ENCODE results near the gene IQCM. TPM values are rescaled to one million over a fixed set of nuclear protein-coding genes. Genes with fewer than 3 reads are reported as not detected.

IQCM gene
- total RNA-seq, 6 experiments from 2014 or later, result 0.10 TPM; not detected in 5

DNA sequence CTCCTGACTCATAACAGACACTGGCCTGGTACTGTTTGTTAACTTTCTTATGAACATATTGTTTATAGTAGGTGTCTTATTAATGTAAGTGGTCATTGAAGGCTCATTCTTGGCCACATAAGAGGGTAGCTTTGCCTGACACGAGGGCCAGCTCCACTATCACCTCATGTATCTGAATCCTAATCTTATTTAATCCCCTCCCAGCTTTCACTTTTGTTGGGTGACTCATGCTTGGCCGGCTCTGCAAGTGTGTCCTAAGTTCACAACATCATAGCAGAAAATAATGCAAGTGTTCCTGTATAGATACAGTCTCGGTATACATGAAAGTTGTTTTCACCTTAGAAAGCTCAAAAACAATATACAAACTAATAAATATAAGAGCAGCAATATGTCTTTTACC, 283.8 kb downstream of the IQCM start:
- TF ChIP-seq, protein P1, sequence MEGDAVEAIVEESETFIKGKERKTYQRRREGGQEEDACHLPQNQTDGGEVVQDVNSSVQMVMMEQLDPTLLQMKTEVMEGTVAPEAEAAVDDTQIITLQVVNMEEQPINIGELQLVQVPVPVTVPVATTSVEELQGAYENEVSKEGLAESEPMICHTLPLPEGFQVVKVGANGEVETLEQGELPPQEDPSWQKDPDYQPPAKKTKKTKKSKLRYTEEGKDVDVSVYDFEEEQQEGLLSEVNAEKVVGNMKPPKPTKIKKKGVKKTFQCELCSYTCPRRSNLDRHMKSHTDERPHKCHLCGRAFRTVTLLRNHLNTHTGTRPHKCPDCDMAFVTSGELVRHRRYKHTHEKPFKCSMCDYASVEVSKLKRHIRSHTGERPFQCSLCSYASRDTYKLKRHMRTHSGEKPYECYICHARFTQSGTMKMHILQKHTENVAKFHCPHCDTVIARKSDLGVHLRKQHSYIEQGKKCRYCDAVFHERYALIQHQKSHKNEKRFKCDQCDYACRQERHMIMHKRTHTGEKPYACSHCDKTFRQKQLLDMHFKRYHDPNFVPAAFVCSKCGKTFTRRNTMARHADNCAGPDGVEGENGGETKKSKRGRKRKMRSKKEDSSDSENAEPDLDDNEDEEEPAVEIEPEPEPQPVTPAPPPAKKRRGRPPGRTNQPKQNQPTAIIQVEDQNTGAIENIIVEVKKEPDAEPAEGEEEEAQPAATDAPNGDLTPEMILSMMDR (IDR thresholded peaks at IDR 0.05), result no peak
- H3K36me3 Mint-ChIP-seq (ENCODE audit: low read depth), result no peaks in the 10 kb centered on the region
- H3K4me3 Mint-ChIP-seq, result no peak overlapping the region
- peaks cover 9% of the 10 kb centered on the region for H3K9me3 Mint-ChIP-seq
- DNase-seq, result no peak
- H3K27ac Mint-ChIP-seq, result no peak overlapping the region
- no peaks in the 10 kb centered on the region for H3K4me1 Mint-ChIP-seq (ENCODE audit: low read depth)
- H3K27me3 Mint-ChIP-seq (ENCODE audit: insufficient read depth), result no peaks in the 10 kb centered on the region; the same call in 1 of the 2 replicates

DNA sequence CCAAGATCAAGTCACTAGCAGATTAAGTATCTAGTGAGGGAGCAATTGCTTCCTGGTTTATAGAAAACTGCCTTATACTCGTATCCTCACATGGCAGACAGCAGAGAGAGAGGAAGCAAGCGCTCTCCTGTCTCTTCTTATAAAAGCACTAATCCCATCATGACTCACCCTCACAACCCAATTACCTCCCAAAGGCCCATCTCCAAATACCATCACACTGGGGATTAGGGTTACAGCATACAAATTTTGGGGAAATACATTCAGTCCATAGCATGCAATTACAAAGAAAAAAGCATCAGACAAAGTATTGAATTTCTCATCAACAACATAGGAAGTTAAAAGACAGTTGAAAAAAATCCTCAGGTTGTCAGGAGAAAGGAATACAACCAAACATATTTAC, 292.6 kb downstream of the IQCM start:
- peaks cover 6% of the 10 kb centered on the region; the same call in 1 of the 2 replicates for H3K4me1 Mint-ChIP-seq (ENCODE audit: low read depth)

DNA sequence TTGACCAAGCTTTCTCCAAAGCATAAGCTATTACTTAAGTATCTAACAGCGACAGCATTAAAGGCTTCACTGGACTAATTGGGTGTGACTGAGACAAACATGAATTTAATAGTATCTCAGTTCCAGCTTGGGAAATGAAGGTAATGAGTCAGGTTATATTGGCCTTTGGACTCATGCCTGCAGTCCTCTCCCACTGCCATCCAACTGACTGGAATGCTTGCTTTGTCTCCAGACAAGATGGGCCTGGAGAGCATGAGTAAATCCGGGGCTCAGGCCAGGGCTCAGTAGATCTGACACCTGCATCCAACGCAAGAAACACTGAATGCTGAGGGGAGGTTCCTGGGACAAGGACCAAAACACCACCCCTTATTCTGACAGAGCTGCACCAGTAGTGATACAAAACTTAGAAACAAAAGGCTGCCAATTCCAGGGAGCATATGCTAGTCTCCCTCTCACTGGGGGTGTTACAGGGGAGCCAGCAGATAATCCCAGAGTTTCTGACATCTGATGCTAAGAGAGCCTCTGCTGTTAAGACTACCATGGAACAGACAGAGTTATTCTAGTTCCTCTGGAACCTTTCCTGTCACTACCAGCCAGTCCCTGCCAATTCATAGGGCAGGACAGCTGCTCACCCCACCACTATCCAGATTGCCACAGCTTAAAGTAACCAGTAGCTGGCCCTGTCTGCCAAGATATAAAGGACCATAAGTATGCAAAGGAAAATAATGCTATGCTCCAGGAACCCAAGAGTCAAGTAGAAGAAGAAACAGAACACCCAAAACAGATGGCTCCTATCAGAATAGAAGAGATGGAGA, 293.8 kb downstream of the IQCM start:
- no peak overlapping the region for H3K4me3 Mint-ChIP-seq
- peaks cover 14% of the 10 kb centered on the region; the same call in 1 of the 2 replicates for H3K9me3 Mint-ChIP-seq
- H3K27me3 Mint-ChIP-seq (ENCODE audit: insufficient read depth), result peaks cover 1% of the 10 kb centered on the region; the same call in 1 of the 2 replicates
- H3K4me1 Mint-ChIP-seq (ENCODE audit: low read depth), result peaks cover 6% of the 10 kb centered on the region; the same call in 1 of the 2 replicates
- H3K27ac Mint-ChIP-seq, result no peak overlapping the region
- TF ChIP-seq, protein P1 (IDR thresholded peaks at IDR 0.05), result no peak
- DNase-seq, result peak; percentile 4
- no peaks in the 10 kb centered on the region for H3K36me3 Mint-ChIP-seq (ENCODE audit: low read depth)

More for the DNA sequence above, 292.6 kb downstream of the IQCM start:
- Mint-ChIP-seq H3K4me3 (no peak overlapping the region), H3K27me3 (ENCODE audit: insufficient read depth) (peaks cover 1% of the 10 kb centered on the region; the same call in 1 of the 2 replicates), H3K9me3 (peaks cover 18% of the 10 kb centered on the region; the same call in 1 of the 2 replicates), H3K36me3 (ENCODE audit: low read depth) (no peaks in the 10 kb centered on the region), H3K27ac (no peak overlapping the region)
- TF ChIP-seq, protein P1 (IDR thresholded peaks at IDR 0.05), result no peak
- no peak for DNase-seq

DNA sequence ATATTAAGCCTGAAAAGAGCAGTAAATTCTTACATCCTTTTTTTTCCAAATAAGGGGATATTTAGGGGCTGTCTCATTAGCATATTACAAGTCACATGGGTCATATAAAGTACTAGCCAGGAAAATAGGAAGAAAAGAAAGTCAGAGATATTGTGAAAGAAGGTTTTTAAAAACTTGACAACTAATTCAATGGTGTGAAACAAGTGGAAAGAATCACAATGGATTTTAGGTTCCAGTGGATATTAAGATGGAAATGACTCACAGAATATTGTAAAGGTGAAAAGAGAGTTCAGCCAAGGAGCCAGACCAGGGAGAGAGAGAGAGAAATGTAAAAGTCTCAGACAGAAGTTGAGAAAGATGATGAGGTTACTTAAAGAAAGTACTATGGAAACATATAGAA, 297.2 kb downstream of the IQCM start:
- Mint-ChIP-seq H3K4me3 (no peak overlapping the region), H3K27ac (no peak overlapping the region), H3K36me3 (ENCODE audit: low read depth) (no peaks in the 10 kb centered on the region), H3K9me3 (peaks cover 13% of the 10 kb centered on the region; the same call in 1 of the 2 replicates), H3K4me1 (ENCODE audit: low read depth) (peaks cover 6% of the 10 kb centered on the region; the same call in 1 of the 2 replicates), H3K27me3 (ENCODE audit: insufficient read depth) (no peaks in the 10 kb centered on the region)
- TF ChIP-seq, protein P1 (IDR thresholded peaks at IDR 0.05), result no peak
- DNase-seq, result no peak

DNA sequence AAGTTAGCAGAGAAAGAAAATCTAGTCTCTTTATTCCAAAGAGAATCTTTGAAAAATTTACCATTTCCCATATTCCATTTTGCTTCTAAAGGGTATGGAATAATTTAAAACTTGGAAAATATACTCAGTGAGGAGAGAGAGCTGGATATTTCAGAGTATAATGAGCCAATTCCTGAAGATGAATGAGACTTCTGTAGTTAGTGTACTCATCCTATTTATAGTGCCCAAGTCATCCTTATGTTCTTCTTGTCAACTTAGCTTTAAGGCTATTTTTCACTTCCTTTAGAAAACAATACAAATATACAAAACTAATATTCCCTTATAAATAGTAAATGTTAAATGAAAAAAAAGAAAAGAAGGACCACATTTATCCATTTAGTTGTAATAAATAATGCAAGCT, 302.6 kb downstream of the IQCM start:
- no peak overlapping the region for H3K27ac Mint-ChIP-seq
- no peaks in the 10 kb centered on the region for H3K4me1 Mint-ChIP-seq (ENCODE audit: low read depth)
- H3K4me3 Mint-ChIP-seq, result no peak overlapping the region
- no peaks in the 10 kb centered on the region for H3K36me3 Mint-ChIP-seq (ENCODE audit: low read depth)
- TF ChIP-seq, protein P1 (IDR thresholded peaks at IDR 0.05), result no peak
- no peaks in the 10 kb centered on the region for H3K9me3 Mint-ChIP-seq
- H3K27me3 Mint-ChIP-seq (ENCODE audit: insufficient read depth), result no peaks in the 10 kb centered on the region
- no peak for DNase-seq
